NCI-H146 treated with DMSO at 0.1 percent for 48 hours (cell line): ENCODE measurements around the gene AQP5.

Experiments used
- DNase-seq: peaks from one replicate; lab custom pipeline; 2025; ENCODE audit not compliant: unreplicated experiment; lab: John Stamatoyannopoulos, UW

AQP5 gene

GRCh38 chr12:49949866-49950265 lies 11.8 kb upstream of the AQP5 start:
- no peak for DNase-seq

DNA sequence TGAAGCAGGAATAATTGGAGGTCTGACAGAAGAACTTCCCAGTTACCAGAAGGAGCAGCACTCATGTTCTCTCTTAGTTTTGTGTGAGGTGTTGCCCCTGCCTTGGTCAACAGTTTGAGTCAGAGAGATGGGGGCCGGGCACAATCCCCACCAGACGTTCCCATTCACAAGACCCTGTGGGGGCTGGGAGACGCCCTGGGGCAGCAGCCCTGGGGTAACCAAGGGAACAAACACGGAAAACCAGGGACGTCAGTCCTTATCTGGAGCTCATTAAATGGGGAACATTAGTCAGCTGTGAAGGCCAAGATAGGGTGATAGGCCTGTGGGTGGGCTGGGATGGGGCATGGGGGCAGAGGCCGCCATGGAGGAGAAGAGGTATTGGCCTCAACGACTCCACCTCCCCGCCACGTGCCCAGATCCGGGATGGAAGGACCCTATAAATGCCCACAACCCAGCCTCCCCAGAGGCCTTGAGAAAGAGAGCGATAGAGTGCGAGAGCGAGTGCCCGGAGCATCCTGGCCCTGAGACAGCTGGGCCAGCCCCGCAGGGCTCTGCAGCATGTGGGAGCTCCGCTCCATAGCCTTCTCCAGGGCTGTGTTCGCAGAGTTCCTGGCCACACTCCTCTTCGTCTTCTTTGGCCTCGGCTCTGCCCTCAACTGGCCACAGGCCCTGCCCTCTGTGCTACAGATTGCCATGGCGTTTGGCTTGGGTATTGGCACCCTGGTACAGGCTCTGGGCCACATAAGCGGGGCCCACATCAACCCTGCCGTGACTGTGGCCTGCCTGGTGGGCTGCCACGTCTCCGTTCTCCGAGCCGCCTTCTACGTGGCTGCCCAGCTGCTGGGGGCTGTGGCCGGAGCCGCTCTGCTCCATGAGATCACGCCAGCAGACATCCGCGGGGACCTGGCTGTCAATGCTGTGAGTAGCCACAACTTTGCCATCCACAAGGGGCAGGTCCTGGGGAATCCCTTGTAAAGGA lies 11.1 kb upstream of the AQP5 start, which contains the start of gene AQP2:
Gene AQP2, plus strand, starts transcription at position 465 of the 979 bp plus-strand sequence. Its CDS starts 94 bp downstream, at position 559.
- no peak for DNase-seq

DNA sequence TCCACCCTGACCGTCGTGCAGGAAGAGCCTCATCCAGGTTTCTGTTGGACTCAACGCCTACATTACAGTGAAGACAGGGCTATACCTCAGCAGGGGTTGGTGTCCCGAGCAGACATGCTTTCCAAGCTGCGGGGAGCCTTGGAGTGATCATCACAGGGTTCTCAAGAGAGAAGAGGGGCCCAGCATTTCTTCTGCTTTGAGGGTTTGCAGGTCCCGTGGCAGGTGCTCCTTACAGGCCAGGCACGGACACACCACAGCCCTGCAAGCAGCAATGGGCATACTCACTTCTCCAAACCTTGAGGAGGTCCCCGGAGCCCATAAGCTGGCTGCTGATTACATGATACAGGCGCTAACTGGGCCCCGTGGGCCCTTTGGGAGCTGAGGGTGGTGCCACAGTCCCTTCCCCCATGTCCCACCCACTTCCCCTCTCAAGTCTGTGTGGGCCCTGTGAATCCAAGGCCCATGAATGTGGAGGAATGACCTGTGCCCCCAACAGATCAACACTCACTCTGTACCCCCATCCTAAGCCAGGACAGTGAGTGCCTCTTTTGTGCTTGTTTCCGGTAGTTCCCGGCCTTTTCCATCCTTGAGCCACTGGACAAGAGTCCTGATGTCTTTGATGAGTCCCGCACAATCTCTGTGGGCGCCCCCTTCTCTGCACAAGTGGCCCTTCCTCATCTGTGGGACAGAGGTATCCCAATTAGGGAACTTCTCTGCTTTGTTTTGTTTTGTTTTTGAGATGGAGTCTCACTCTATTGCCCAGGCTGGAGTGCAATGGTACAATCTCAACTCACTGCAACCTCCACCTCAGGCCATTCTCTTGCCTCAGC lies 10.0 kb upstream of the AQP5 start:
- DNase-seq, result no peak

DNA sequence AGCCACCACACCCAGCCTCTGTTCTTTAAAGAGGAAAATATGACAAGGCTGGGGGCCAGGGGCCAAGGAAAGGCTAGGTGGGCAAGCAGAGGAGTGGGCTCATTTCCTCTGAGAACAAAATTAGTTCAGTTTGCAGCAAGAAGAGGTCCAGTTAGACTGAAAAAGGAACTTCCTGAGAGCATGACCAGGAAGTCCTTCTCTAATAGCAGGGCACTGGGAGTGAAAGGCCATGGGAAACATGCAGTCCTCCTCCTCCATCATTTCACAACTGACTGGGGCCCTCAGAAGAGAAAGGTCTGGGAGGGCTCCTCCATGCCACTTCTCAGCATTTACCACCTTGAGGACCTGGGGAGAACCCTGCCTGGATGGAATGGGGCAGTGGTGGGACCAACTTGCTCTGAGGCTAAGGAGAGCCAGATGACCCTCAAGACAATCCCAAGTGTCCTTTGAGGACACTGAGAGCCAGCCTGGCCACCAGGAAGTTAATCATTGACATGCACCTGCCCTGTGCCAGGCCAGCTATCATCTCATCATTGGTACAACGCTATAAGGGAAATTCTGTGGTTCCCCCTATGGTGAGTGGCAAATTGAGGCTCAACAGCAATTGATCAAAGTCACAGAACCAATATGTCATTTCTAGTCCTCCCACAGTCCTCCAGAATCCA lies 9.1 kb upstream of the AQP5 start:
- no peak for DNase-seq

- DNase-seq, result no peak
These were observed 8.5 kb upstream of the AQP5 start for GRCh38 chr12:49953151-49953550.

DNA sequence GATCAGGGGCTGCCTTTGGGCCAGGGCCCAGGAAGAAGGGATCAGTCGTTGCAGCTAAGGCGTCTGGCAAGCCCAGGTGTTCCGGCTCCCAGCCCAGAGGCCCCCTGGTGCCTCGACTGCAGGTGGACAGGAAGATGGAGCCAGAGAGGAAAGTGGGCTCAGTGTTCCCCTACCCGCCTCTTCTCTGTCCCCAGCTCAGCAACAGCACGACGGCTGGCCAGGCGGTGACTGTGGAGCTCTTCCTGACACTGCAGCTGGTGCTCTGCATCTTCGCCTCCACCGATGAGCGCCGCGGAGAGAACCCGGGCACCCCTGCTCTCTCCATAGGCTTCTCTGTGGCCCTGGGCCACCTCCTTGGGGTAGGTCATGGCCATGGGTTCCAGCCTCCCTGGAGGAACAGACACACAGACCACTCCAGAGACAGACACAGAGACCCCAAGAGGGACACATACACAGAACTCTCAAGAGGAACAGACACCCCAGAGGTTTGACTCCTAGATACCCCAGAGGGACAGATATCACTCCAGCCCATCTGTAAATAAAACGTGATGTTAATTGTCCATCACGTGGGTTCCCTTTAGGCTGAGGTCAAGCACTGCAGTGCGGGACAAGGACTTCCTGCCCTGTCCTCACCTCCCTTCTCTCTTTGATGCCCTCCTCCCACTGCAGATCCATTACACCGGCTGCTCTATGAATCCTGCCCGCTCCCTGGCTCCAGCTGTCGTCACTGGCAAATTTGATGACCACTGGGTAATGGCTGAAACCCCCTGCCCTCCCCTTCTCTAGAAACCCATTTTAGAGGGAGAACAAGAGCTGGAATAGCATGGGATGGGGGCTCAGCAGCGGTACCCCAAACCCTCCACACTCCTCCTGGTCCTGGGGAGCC lies 7.5 kb upstream of the AQP5 start:
- DNase-seq, result no peak

DNA sequence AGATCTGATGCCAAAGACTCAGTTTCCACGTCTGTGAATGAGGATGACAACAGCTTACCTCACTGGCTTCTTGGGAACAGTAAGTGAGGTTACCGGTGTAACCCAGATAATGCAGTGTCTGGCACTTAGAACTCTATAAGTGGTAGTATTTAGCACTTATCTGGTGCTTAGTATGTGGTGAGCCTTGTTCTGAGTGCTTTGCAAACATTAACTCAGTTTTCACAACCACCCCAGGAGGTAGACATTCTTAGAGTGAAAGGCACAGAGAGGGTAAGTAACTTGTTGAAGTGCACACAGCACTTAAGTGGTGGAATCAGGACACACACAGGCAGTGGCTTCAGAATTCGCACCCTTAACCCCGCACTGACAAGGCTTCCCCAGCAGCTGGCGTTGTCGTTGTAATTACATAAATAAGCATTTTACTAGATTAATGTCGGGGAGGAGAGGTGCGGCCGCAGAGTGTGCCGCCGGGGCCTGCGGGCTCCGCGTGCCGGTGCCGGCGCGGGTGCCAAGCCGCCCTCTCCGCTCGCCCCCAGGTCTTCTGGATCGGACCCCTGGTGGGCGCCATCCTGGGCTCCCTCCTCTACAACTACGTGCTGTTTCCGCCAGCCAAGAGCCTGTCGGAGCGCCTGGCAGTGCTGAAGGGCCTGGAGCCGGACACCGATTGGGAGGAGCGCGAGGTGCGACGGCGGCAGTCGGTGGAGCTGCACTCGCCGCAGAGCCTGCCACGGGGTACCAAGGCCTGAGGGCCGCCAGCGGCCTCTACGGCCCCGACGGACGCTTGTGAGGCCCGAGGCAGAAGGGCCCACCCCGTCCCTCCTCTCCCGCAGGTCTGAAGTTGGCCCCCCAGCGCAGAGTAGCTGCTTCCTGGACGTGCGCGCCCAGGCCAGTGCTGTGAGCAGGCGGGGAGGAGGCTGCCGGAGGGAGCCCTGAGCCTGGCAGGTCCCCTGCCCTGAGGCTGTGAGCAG lies 6.5 kb upstream of the AQP5 start:
- no peak for DNase-seq

DNA sequence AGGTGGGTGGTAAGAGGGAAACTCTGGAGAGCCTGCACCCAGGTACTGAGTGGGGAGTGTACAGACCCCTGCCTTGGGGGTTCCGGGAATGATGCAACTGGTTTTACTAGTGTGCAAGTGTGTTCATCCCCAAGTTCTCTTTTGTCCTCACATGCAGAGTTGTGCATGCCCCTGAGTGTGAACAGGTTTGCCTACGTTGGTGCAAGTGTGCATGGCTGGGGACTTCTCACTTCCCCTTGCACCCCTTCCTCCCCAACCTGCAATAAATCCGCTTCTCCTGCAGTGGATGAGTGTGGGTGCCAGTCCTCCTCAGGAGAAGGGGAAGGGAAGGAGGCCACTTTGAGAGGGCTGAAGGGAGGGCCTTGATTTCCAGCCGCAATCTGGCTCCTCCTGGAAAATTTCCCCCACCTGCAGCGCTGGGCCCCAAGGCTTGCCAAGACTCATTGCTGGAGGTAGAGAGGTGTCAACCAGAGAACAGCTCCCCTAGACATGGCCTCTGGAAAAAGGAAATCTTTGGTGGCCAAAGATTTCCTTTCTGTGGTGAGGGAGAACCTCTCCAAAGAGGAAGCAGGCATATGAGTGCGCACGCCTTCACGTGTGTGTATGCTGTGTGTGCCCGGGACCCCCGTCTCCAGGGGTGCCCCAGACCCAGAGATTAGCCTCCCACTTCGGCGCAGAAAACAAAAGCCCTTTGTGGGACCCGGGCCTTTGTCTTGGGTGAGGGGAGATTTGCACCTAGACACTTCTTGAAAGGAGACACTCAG lies 5.6 kb upstream of the AQP5 start:
- DNase-seq, result no peak

DNA sequence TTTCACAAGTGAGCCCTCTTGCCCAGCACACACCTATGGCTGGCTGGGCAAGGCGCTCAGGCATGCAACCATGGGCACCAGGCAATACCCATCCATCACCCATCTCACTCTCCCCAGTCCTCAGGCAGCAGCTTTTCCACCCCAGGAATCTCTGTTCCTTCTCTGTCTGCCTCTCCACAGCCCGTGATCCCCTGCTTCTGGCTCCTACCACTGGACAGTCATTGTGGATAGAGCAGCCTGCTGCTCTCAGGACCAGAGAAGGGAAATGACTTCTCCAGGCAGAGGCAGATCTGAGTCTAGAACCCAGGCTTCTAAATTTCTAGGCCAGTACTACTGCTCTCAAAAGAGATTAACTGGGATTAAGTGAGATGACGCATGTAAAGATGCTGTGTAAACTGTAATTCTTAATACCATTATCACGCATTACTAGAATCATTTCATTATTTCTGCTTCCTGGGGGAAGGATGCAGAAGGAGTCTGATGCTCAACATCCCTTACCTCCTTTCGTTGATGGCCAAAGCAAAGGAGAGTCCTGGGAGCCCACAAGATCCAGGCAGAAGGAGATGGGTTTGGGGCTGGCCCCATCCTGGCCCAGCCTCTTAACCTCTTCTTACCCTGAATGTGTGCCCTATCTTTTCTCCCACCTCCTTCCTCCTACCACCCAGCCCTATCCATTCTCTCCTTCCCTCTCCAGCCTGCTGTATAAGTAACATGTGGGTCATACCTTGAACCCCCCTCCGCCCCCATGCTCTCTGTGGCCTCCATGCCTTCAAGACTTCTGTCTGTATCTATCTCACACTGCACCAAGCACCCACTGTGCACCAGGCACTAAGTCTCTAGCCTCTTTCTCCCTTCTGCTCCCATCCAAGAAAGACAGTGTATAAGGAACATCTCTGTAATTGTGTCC lies 4.8 kb upstream of the AQP5 start:
- no peak for DNase-seq

DNA sequence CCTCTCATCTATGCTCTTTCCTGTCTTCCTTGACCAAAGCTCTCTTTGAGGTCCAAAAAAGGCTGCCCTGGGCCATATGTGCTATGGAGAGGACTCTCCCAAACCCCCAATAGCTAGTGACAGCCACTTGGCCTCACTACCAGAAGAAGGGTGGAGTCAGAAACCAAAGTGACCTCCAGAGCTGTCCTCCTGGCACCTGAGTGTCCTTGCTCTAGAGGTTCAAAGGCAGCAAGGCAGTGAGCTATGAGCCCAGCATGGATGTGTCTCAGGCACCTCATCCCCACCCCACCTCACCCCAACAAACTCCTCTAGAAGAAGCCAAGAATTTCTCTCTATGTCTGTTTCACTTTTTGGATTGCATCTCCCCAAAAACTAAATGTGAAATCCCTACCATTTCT lies 4.1 kb upstream of the AQP5 start:
- no peak for DNase-seq

- DNase-seq, result no peak
These were observed 1.8 kb upstream of the AQP5 start for GRCh38 chr12:49959685-49960473.

DNA sequence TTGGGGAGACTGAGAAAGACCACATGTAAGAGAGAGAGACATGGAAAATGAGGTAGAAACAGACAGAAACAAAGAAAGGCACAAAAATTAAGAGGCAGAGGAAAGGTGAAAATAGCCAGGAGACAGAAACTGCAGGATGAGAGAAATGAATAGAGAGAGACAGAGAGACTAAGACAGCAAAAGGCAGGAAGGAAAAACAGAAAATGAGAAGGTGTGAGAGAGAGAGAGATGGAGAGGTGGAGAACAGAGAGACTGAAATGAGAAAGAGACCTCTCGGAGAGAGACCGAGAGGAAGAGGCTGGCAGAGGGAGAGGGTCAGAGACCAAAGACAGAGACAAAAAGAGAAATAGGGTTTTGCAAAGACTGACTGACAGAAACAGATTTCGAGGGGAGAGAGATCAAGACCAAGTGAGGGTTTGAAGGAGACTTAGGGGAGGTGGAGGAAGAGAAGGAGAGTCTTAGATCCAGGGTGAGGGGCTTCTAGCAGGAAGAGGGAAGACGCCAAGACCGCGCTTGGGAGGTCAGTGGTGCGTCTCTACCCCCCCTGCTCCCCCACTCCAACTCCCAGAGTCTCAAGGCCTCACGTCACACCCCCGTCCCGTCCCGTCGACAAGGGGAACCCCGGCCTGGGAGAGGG lies 1.1 kb upstream of the AQP5 start:
- no peak for DNase-seq

- DNase-seq, result no peak
These were observed 507 bp downstream of the AQP5 start for GRCh38 chr12:49961993-49962764.

DNA sequence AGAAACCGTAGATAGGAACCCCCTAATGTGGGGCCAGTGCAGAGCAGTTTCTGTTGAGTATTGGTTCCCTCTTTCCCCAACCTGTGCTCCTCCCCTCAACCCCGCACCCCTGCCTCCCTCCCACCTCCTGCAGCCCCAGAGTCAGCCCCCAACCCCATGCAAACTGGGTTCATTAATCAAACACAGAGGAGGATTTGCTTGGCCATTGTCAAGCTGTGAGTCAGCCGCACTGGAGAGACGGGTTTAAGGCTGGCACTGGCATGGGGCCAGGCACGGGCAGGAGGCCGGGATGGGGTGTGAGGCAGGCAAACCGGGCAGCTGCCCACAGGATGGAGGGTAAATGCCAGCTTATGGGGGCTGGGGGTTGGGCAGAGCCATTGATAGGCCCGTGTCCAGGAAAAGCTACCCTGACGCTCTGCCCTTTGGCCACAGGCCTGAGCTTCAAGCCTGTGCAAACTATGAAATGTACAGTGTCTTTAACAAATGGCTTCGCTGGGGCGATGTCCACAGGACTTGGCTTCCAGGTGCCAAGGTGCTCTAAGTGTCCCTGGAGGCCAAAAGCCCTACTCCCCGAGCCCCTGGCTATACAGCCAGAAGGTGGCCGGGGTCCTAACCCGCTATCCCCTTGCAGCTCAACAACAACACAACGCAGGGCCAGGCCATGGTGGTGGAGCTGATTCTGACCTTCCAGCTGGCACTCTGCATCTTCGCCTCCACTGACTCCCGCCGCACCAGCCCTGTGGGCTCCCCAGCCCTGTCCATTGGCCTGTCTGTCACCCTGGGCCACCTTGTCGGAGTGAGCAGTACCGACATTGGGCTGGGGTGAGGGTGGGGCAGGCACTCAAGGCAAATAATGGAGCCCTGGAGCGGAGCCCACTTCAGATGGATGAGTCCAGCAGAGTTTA lies 1.4 kb downstream of the AQP5 start:
- DNase-seq, result no peak
